Measurements from ENCODE around the gene CPB2.

DNA sequence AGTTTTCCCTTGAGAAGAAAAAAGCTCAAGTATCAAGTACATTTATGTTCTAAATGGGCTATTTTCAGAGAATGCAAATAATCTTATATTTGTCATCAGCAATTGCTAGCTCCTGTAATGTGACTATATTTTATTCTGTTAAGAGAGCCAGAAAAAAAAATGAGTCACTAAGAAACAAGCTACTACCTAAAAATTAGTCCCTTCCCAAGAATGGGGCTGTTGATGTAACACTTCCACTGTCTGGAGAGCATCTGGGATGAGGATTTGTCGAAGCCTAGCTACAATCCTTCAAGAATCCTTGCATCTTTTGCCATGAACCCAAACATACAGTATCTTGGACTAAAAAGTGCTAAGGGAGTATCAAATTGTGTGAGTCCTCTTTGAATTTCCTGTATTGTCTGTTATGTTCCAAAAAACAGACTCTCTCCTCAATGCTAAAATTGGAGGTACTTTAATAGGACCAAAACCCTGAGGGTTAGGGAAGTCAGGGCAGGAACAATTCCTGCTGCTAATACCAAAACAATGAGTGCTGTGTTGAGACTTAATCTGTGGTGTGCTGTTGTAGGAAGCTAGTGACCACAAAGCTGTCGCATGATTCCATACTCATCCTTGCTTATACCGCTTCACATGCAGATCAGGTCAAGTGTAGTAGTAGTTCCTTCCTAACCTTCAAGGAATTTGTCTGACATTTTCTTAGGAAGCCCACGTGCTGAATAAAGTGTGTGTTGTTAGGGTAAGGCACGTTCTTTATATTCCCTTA, 47.4 kb downstream of the CPB2 start:
- TF ChIP-seq, protein P1, sequence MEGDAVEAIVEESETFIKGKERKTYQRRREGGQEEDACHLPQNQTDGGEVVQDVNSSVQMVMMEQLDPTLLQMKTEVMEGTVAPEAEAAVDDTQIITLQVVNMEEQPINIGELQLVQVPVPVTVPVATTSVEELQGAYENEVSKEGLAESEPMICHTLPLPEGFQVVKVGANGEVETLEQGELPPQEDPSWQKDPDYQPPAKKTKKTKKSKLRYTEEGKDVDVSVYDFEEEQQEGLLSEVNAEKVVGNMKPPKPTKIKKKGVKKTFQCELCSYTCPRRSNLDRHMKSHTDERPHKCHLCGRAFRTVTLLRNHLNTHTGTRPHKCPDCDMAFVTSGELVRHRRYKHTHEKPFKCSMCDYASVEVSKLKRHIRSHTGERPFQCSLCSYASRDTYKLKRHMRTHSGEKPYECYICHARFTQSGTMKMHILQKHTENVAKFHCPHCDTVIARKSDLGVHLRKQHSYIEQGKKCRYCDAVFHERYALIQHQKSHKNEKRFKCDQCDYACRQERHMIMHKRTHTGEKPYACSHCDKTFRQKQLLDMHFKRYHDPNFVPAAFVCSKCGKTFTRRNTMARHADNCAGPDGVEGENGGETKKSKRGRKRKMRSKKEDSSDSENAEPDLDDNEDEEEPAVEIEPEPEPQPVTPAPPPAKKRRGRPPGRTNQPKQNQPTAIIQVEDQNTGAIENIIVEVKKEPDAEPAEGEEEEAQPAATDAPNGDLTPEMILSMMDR (IDR thresholded peaks at IDR 0.05 in 4 of 5, conservative IDR thresholded peaks at IDR 0.05 in 1 of 5) = no peak
- TF ChIP-seq POLR2A (IDR thresholded peaks at IDR 0.05) = no peak
